ENCODE measurements around the gene DKK3. TPM values are rescaled to one million over a fixed set of nuclear protein-coding genes. Genes with fewer than 3 reads are reported as not detected.

Gene DKK3
- total RNA-seq, 1 donor: 72.4 TPM

DNA sequence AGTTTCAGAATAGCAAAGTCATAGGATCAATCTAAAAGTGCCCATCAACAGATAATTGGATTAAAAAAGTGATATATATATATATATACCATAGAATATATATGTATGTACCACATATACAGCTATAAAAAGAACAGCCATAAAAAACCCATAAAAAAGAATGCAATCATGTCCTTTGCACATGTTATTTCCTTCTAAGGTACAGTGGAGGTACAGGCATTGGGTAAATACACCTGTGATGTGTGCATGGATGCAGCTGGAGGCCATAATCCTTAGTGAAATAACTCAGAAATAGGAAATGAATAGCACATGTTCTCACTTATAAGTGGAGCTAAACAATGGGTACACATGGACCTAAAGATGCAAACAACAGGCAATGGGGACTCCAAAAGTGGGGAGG lies 7.1 kb upstream of the DKK3 start:
- DNase-seq (ENCODE audit: insufficient read length, low spot score, missing footprints): no peak
- no peak overlapping the region for H2AFZ ChIP-seq (ENCODE audit: low read length)
- H3K4me2 ChIP-seq (ENCODE audit: insufficient read depth, low read length): no peak overlapping the region
- no peaks in the 10 kb centered on the region for H3K36me3 ChIP-seq (ENCODE audit: insufficient read depth, low read length)
- no peaks in the 10 kb centered on the region for H4K20me1 ChIP-seq (ENCODE audit: insufficient read depth, low read length)
- no peak overlapping the region for H3K4me3 ChIP-seq (ENCODE audit: insufficient read depth, low read length)
- H3K27ac ChIP-seq (ENCODE audit: low read depth, low read length): no peak overlapping the region
- TF ChIP-seq CTCF (IDR thresholded peaks at IDR 0.05; ENCODE audit: extremely low read depth, low read depth, low read length): no peak
- peaks cover 11% of the 10 kb centered on the region for H3K27me3 ChIP-seq (ENCODE audit: insufficient read depth, low read length)
- H3K9me3 ChIP-seq (ENCODE audit: low read depth, low read length): no peaks in the 10 kb centered on the region
- peaks cover 30% of the 10 kb centered on the region for H3K4me1 ChIP-seq (ENCODE audit: insufficient read depth, low read length)
- no peaks in the 10 kb centered on the region for H3K79me2 ChIP-seq (ENCODE audit: insufficient read depth, low read length)

- no peaks in the 10 kb centered on the region for H4K20me1 ChIP-seq (ENCODE audit: insufficient read depth, low read length)
- no peaks in the 10 kb centered on the region for H3K36me3 ChIP-seq (ENCODE audit: insufficient read depth, low read length)
- no peak overlapping the region for H2AFZ ChIP-seq (ENCODE audit: low read length)
- H3K9me3 ChIP-seq (ENCODE audit: low read depth, low read length): no peaks in the 10 kb centered on the region
- H3K4me3 ChIP-seq (ENCODE audit: insufficient read depth, low read length): no peak overlapping the region
- H3K79me2 ChIP-seq (ENCODE audit: insufficient read depth, low read length): no peaks in the 10 kb centered on the region
- peaks cover 18% of the 10 kb centered on the region for H3K4me1 ChIP-seq (ENCODE audit: insufficient read depth, low read length)
- H3K27me3 ChIP-seq (ENCODE audit: insufficient read depth, low read length): peaks cover 23% of the 10 kb centered on the region
- TF ChIP-seq CTCF (IDR thresholded peaks at IDR 0.05; ENCODE audit: extremely low read depth, low read depth, low read length): no peak
- DNase-seq (ENCODE audit: insufficient read length, low spot score, missing footprints): no peak
- H3K4me2 ChIP-seq (ENCODE audit: insufficient read depth, low read length): no peak overlapping the region
- no peak overlapping the region for H3K27ac ChIP-seq (ENCODE audit: low read depth, low read length)
Observed at GRCh38 chr11:12013781-12014180, 5.4 kb upstream of the DKK3 start.

DNA sequence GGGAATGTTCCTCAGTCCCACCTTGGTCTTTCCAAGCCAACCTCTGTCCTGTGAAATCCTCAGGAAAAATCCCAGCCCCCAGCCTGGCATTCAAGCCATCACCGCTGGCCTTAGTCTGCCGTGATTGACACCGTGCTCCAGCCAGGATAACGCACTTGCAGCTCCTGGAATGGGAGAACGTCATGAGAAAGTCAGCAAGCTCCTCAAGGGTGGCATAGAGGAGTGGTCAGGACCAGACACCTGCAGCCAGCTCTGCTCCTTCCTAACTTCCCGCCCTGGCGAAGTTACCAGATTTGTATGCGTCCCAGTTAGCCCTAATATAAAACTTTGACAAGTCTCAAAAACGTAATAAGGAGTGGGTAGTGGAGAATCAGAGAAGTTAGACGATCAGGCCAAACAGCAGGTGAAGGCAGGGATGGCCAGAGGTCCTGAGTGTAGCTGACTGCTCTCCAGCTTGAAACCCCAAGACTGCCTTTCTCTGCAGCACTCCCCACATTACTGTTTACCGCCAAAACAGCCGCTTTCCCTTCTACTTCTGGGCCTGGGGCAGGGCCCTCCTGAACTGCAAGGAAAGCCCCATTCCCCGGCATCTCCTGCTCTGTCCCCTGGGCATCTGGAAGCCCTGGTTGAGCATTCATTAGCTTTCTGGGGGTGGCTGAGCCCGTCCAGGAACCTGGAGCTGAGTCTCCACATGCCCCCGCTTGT lies 1.3 kb upstream of the DKK3 start:
- no peaks in the 10 kb centered on the region for H3K9me3 ChIP-seq (ENCODE audit: low read depth, low read length)
- no peak for DNase-seq (ENCODE audit: insufficient read length, low spot score, missing footprints)
- H3K79me2 ChIP-seq (ENCODE audit: insufficient read depth, low read length): no peaks in the 10 kb centered on the region
- no peak overlapping the region for H3K27ac ChIP-seq (ENCODE audit: low read depth, low read length)
- no peak overlapping the region for H3K4me3 ChIP-seq (ENCODE audit: insufficient read depth, low read length)
- TF ChIP-seq CTCF (IDR thresholded peaks at IDR 0.05; ENCODE audit: extremely low read depth, low read depth, low read length): no peak
- H3K4me1 ChIP-seq (ENCODE audit: insufficient read depth, low read length): no peaks in the 10 kb centered on the region
- H3K36me3 ChIP-seq (ENCODE audit: insufficient read depth, low read length): no peaks in the 10 kb centered on the region
- no peaks in the 10 kb centered on the region for H4K20me1 ChIP-seq (ENCODE audit: insufficient read depth, low read length)
- peak overlapping the region; percentile 28 for H3K4me2 ChIP-seq (ENCODE audit: insufficient read depth, low read length)
- peaks cover 38% of the 10 kb centered on the region for H3K27me3 ChIP-seq (ENCODE audit: insufficient read depth, low read length)
- H2AFZ ChIP-seq (ENCODE audit: low read length): no peak overlapping the region

DNA sequence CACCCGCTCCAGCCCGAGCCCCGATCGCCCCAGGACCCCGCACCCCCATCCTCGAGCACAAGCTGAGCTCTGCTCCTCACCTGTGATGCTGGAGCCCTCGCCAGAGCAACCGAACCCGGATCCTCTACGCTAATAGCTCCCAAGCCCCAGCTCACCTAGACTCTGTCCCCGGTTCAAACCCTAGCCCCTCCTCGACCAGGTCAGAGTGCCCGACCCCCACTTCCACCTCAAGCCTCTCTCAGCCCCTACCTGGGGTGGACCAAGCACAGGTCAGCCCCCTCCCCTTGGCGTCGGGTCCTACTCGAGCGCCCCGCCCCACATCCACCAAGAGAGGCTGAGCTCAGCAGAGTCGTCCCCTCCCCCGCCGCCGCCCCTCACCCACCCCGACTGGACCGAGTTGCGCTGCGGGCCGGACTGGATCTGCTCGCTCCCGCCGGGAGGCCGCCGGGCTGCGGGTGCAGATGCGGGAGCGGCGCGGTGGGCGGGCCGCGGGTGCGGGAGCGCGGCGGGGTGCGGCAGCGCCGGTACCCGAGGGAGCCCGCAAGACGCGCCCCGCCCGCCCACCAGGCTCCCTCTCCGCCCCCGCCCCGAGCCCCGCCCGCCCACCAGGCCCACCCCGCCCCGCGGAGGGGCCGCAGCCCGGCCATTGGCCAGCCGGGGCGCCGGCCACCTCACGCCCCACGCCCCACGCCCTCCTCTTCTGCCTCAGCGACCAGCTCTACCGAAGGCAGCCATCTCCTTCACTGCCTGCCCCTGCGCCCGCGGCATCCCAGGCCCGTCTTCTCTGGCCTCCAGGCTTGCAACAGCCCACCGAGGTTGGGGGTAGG lies 577 bp upstream of the DKK3 start:
- H3K4me2 ChIP-seq (ENCODE audit: insufficient read depth, low read length): peak overlapping the region; percentile 77
- no peaks in the 10 kb centered on the region for H4K20me1 ChIP-seq (ENCODE audit: insufficient read depth, low read length)
- H3K36me3 ChIP-seq (ENCODE audit: insufficient read depth, low read length): no peaks in the 10 kb centered on the region
- peak overlapping the region; percentile 68 for H3K4me3 ChIP-seq (ENCODE audit: insufficient read depth, low read length)
- no peak overlapping the region for H3K27ac ChIP-seq (ENCODE audit: low read depth, low read length)
- no peaks in the 10 kb centered on the region for H3K9me3 ChIP-seq (ENCODE audit: low read depth, low read length)
- no peak for TF ChIP-seq CTCF (IDR thresholded peaks at IDR 0.05; ENCODE audit: extremely low read depth, low read depth, low read length)
- H3K27me3 ChIP-seq (ENCODE audit: insufficient read depth, low read length): peaks cover 43% of the 10 kb centered on the region
- H2AFZ ChIP-seq (ENCODE audit: low read length): peak overlapping the region; percentile 42
- no peaks in the 10 kb centered on the region for H3K4me1 ChIP-seq (ENCODE audit: insufficient read depth, low read length)
- H3K79me2 ChIP-seq (ENCODE audit: insufficient read depth, low read length): no peaks in the 10 kb centered on the region
- peak; percentile 92 for DNase-seq (ENCODE audit: insufficient read length, low spot score, missing footprints)

Measured in osteoblast (primary cell).